GM12878 (cell line): Measurements from ENCODE around the gene PCDH15. TPM values are rescaled to one million over a fixed set of nuclear protein-coding genes. Genes with fewer than 3 reads are reported as not detected.

Experiments
- ATAC-seq: fragments of 200-7000 bp; cut with Tn5 transposase; 3 replicates; pipeline ENCODE4 v1.9.1; 2020; ENCODE audit warnings: mild to moderate bottlenecking, moderate library complexity
- BruUV-seq: library from RNA; stranded (reverse); fragments of 400-500 nt; replicated peaks from 2 replicates; lab custom pipeline; 2021; lab: Mats Ljungman, UMichigan
- CTCF ChIA-PET: fragments of 300-600 bp; sonication (Branson Sonifier 250); formaldehyde crosslinking; extraction: SDS; loops from one replicate; lab custom pipeline; 2021; ENCODE audit warnings: inconsistent platforms; lab: Yijun Ruan, JAX
- POLR2A ChIA-PET: fragments of 350-600 bp; formaldehyde crosslinking; extraction: SDS; loops from one replicate; lab custom pipeline; 2021; ENCODE audit warnings: inconsistent platforms; lab: Charles Lee
- RAD21 ChIA-PET: fragments of 300-600 bp; sonication (Branson Sonifier 250); formaldehyde crosslinking; loops from one replicate; lab custom pipeline; 2023; ENCODE audit warnings: antibody characterized with exemption; ENCODE audit not compliant: unreplicated experiment; lab: Charles Lee
- SMC1A ChIA-PET: fragments of 300-600 bp; sonication (Branson Sonifier 250); formaldehyde crosslinking; loops from one replicate; lab custom pipeline; 2023; ENCODE audit not compliant: unreplicated experiment, uncharacterized antibody; lab: Charles Lee
- DNase-seq: peaks from one replicate; pipeline ENCODE4 v3.0.0-alpha.2; 2011; ENCODE audit warnings: low read depth, low spot score
- FAIRE-seq: peaks from 3 replicates; lab custom pipeline; 2011; peaks lifted over from hg19 to GRCh38; lab: Jason Lieb, UNC
- H2AFZ ChIP-seq: 2 replicates; pipeline ENCODE4 v1.6.0; 2011; ENCODE audit warnings: low read depth, low read length, control low read depth; ENCODE audit not compliant: control insufficient read depth
- H3K27ac ChIP-seq: 2 replicates; pipeline ENCODE4 v1.5.1; 2011; ENCODE audit warnings: control low read depth; ENCODE audit not compliant: control insufficient read depth, insufficient read depth
- H3K27me3 ChIP-seq, 2 experiments: replicated peaks in 1 of 2; 2 replicates each; pipeline versions ENCODE4 v1.6.0 to v1.6.1; 2011; ENCODE audit warnings: low read length in 1 of 2; ENCODE audit not compliant: control insufficient read depth in 2 of 2, insufficient read depth in 2 of 2
- H3K36me3 ChIP-seq, 2 experiments: 2 replicates each; pipeline ENCODE4 v1.5.1; 2011; ENCODE audit warnings: low read length in 1 of 2; ENCODE audit not compliant: control insufficient read depth in 2 of 2, insufficient read depth in 2 of 2
- H3K4me1 ChIP-seq: 2 replicates; pipeline ENCODE4 v1.6.1; 2011; ENCODE audit warnings: mild to moderate bottlenecking, low read length, moderate library complexity, mixed read lengths; ENCODE audit not compliant: control insufficient read depth, insufficient read depth
- H3K4me2 ChIP-seq: 2 replicates; pipeline ENCODE4 v1.6.0; 2011; ENCODE audit warnings: control low read depth; ENCODE audit not compliant: control insufficient read depth, insufficient read depth
- H3K4me3 ChIP-seq: fragments of 200-600 bp; sonication (generic); 2 replicates; pipeline ENCODE4 v1.5.1; 2016
- H3K79me2 ChIP-seq: 2 replicates; pipeline ENCODE4 v1.6.0; 2011; ENCODE audit warnings: low read length; ENCODE audit not compliant: control insufficient read depth, insufficient read depth
- H3K9ac ChIP-seq: 2 replicates; pipeline ENCODE4 v1.8.0; 2011; ENCODE audit warnings: low read length, control low read depth, mixed read lengths; ENCODE audit not compliant: control insufficient read depth, insufficient read depth
- H3K9me3 ChIP-seq: replicated peaks from 3 replicates; pipeline ENCODE4 v1.5.1; 2011; ENCODE audit warnings: mild to moderate bottlenecking, low read length; ENCODE audit not compliant: control insufficient read depth, insufficient read depth
- H4K20me1 ChIP-seq: 2 replicates; pipeline ENCODE4 v1.6.0; 2011; ENCODE audit not compliant: control insufficient read depth, insufficient read depth
- CREM ChIP-seq: IDR thresholded peaks from 2 replicates; pipeline ENCODE4 v1.6.1; 2014; ENCODE audit warnings: antibody characterized with exemption, low read depth
- E2F4 ChIP-seq: IDR thresholded peaks from 2 replicates; pipeline ENCODE4 v1.6.1; 2012; ENCODE audit warnings: low read depth, low read length, improper control_type of control experiment
- EZH2 ChIP-seq: IDR thresholded peaks from 2 replicates; pipeline ENCODE4 v1.6.1; 2012; ENCODE audit warnings: low read depth, mild to moderate bottlenecking, control low read depth, inconsistent platforms, low read length, borderline replicate concordance; ENCODE audit not compliant: control insufficient read depth
- HDAC6 ChIP-seq: fragments of 200-600 bp; sonication (generic); IDR thresholded peaks from one replicate; pipeline ENCODE4 v1.8.0; 2017; ENCODE audit warnings: antibody characterized with exemption; ENCODE audit not compliant: unreplicated experiment
- HDGF ChIP-seq: fragments of 450-650 bp; IDR thresholded peaks from 2 replicates; pipeline ENCODE4 v1.6.1; 2016; ENCODE audit warnings: antibody characterized with exemption
- NKRF ChIP-seq: fragments of 450-650 bp; conservative IDR thresholded peaks from 2 replicates; pipeline ENCODE4 v1.6.1; 2017; ENCODE audit warnings: mild to moderate bottlenecking, moderate library complexity
- NR2C1 ChIP-seq: fragments of 450-650 bp; IDR thresholded peaks from 2 replicates; pipeline ENCODE4 v1.6.1; 2017; ENCODE audit warnings: antibody characterized with exemption, mild to moderate bottlenecking, moderate library complexity
- PML ChIP-seq: IDR thresholded peaks from 2 replicates; pipeline ENCODE4 v1.6.1; 2012; ENCODE audit warnings: low read length, inconsistent platforms
- POLR2A ChIP-seq: IDR thresholded peaks from 2 replicates; pipeline ENCODE4 v1.6.1; 2011; ENCODE audit warnings: low read depth, mild to moderate bottlenecking, low read length
- POU2F2 ChIP-seq: IDR thresholded peaks from 3 replicates; pipeline ENCODE4 v1.6.1; 2011; ENCODE audit warnings: low read depth, mild to moderate bottlenecking, low read length, borderline replicate concordance
- SMARCA5 ChIP-seq: fragments of 450-650 bp; IDR thresholded peaks from 2 replicates; pipeline ENCODE4 v1.6.1; 2017; ENCODE audit warnings: mild to moderate bottlenecking
- TCF3 ChIP-seq: IDR thresholded peaks from 2 replicates; pipeline ENCODE4 v1.6.1; 2012; ENCODE audit warnings: low read depth, mild to moderate bottlenecking, low read length, borderline replicate concordance; ENCODE audit not compliant: insufficient read depth
- ZBTB11 ChIP-seq: fragments of 450-650 bp; formaldehyde crosslinking; IDR thresholded peaks from 2 replicates; pipeline ENCODE4 v1.5.0; 2022; ENCODE audit warnings: mild to moderate bottlenecking, missing genetic modification characterization
- ZZZ3 ChIP-seq: IDR thresholded peaks from 2 replicates; pipeline ENCODE4 v1.6.1; 2011; ENCODE audit warnings: low read depth; ENCODE audit not compliant: control insufficient read depth, insufficient read length
- in situ Hi-C: fragments of 300-500 bp; cut with MboI; formaldehyde crosslinking; loops from 9 replicates; pipeline ENCODE4 v1.14.3; 2018; ENCODE audit warnings: mixed read lengths
- intact Hi-C: fragments of 100-400 bp; cut with micrococcal nuclease; formaldehyde crosslinking; loops from one replicate; pipeline ENCODE4 v1.14.2; 2022; ENCODE audit not compliant: unreplicated experiment
- polyA plus RNA-seq, 11 experiments: library from polyadenylated mRNA; depleted of rRNA in 4 of 11; unstranded in 6 of 11; stranded (reverse) in 5 of 11; fragments of >200 nt; fragmentation: Nextera tagmentation in 4 of 11; fragmentation: Illumina TruSeq in 1 of 11; extraction: Ambion mirVana in 4 of 11; extraction: Trizol in 1 of 11; gene quantifications; 1 replicate in 1 of 11; 2 replicates in 10 of 11; pipeline versions ENCODE4 v1.2.1 to v1.2.3, GENCODE V29; 2011 to 2016; ENCODE audit warnings: inconsistent platforms in 2 of 11, missing spikeins in 2 of 11, low read depth in 1 of 11
- total RNA-seq, 4 experiments: library from RNA; depleted of rRNA in 3 of 4; stranded (reverse); fragments of >200 nt in 3 of 4; fragmentation: Illumina TruSeq in 1 of 4; extraction: Trizol in 1 of 4; gene quantifications; 2 replicates each; pipeline versions ENCODE4 v1.2.1 to v1.2.3, GENCODE V29; 2013 to 2021

The PCDH15 gene
- total and polyA plus RNA-seq, 10 of the 15 experiments (the other 5 are each of a cell fraction or from before 2014, with no cell fraction given), result 0.03 to 0.52 (median 0.07) TPM; not detected in 6

- no peak for TF ChIP-seq ZBTB11 (CRISPR knock-in tag)
- TF ChIP-seq POU2F2, result no peak
- TF ChIP-seq PML, result no peak
- TF ChIP-seq CREM, result no peak
Observed at GRCh38 chr10:54666192-54666591, 134.8 kb downstream of the PCDH15 start (continued).

- ChIA-PET POLR2A (no interaction called here), SMC1A (interaction anchor here (0.6 kb wide), 1 partner anchor 9 kb away, joined by 5 read pairs; no protein-coding TSS in a partner anchor), RAD21 (no interaction called here), CTCF (interaction anchor here (1.2 kb wide), 1 partner anchor 13 kb away, joined by 3 read pairs; no protein-coding TSS in a partner anchor)
- Histone ChIP-seq H3K27me3 (no peaks in the 10 kb centered on the region), H3K4me2 (no peak overlapping the region), H3K4me3 (no peak overlapping the region), H3K79me2 (no peaks in the 10 kb centered on the region), H3K36me3 (no peaks in the 10 kb centered on the region), H3K9ac (no peak overlapping the region), H3K9me3 (no peaks in the 10 kb centered on the region), H2AFZ (no peak overlapping the region), H4K20me1 (no peaks in the 10 kb centered on the region), H3K27ac (no peak overlapping the region), H3K4me1 (no peaks in the 10 kb centered on the region)
- DNase-seq, result no peak
- no TSS peak for BruUV-seq
- in situ Hi-C loops (no loop called here), intact Hi-C loops (no loop called here)
- no peak for FAIRE-seq
- ATAC-seq, result no peak
- no peak for TF ChIP-seq SMARCA5
- no peak for TF ChIP-seq EZH2
- TF ChIP-seq HDGF, result no peak
- no peak for TF ChIP-seq NR2C1
- no peak for TF ChIP-seq ZZZ3
- TF ChIP-seq POLR2A, result no peak
- no peak for TF ChIP-seq NKRF
- TF ChIP-seq E2F4, result no peak
- TF ChIP-seq HDAC6, result no peak
- TF ChIP-seq TCF3, result no peak
- TF ChIP-seq ZBTB11 (CRISPR knock-in tag), result no peak
Observed at GRCh38 chr10:54665095-54665494, 135.9 kb downstream of the PCDH15 start.
